CD8-positive, alpha-beta memory T cell (primary cell): Measurements from ENCODE around the gene FURIN. TPM values are rescaled to one million over a fixed set of nuclear protein-coding genes. Genes with fewer than 3 reads are reported as not detected.

Experiments
- CTCF ChIA-PET: fragments of 350-600 bp; sonication (Branson Sonifier 250); formaldehyde crosslinking; loops from one replicate; lab custom pipeline; 2021; ENCODE audit warnings: antibody characterized with exemption; lab: Charles Lee
- POLR2A ChIA-PET: fragments of 350-600 bp; sonication (Branson Sonifier 250); formaldehyde crosslinking; loops from one replicate; lab custom pipeline; 2021; ENCODE audit warnings: antibody characterized with exemption; lab: Charles Lee
- DNase-seq, 5 donors: peaks; one replicate each; pipeline versions ENCODE4 v3.0.0 to v3.0.0-alpha.2; 2020 to 2022; ENCODE audit warnings: mixed read lengths in 1 of 5
- H3K27ac ChIP-seq: one replicate; pipeline ENCODE4 v1.7.0; 2013; ENCODE audit warnings: low read depth, mild to moderate bottlenecking, low read length, moderate library complexity
- H3K27me3 ChIP-seq: 2 replicates; pipeline ENCODE4 v1.7.0; 2013; ENCODE audit warnings: low read length, mild to moderate bottlenecking; ENCODE audit not compliant: insufficient read depth, poor library complexity, severe bottlenecking
- H3K36me3 ChIP-seq: 2 replicates; pipeline ENCODE4 v1.7.0; 2013; ENCODE audit warnings: mild to moderate bottlenecking, low read length, moderate library complexity; ENCODE audit not compliant: insufficient read depth
- H3K4me1 ChIP-seq: 2 replicates; pipeline ENCODE4 v1.7.0; 2013; ENCODE audit warnings: mild to moderate bottlenecking, low read length, moderate library complexity; ENCODE audit not compliant: insufficient read depth
- H3K4me3 ChIP-seq: 2 replicates; pipeline ENCODE4 v1.7.0; 2013; ENCODE audit warnings: mild to moderate bottlenecking, low read length
- H3K9me3 ChIP-seq: 2 replicates; pipeline ENCODE4 v1.7.0; 2013; ENCODE audit warnings: mild to moderate bottlenecking, low read length
- H3K27ac Mint-ChIP-seq, 8 donors: one replicate each; pipeline ENCODE4 v1.8.0; 2020 to 2021; ENCODE audit warnings: mixed read lengths in 8 of 8, mild to moderate bottlenecking in 6 of 8, inconsistent platforms in 3 of 8, moderate library complexity in 3 of 8
- H3K27me3 Mint-ChIP-seq, 2 donors: one replicate each; pipeline ENCODE4 v1.8.0; 2020 to 2021; ENCODE audit warnings: mixed read lengths in 2 of 2, mild to moderate bottlenecking in 1 of 2, moderate library complexity in 1 of 2
- H3K36me3 Mint-ChIP-seq, 3 donors: one replicate each; pipeline ENCODE4 v1.8.0; 2020 to 2021; ENCODE audit warnings: mixed read lengths in 3 of 3, inconsistent platforms in 1 of 3, mild to moderate bottlenecking in 1 of 3
- H3K4me1 Mint-ChIP-seq, 3 donors: one replicate each; pipeline ENCODE4 v1.8.0; 2020 to 2021; ENCODE audit warnings: mixed read lengths in 3 of 3, inconsistent platforms in 1 of 3, mild to moderate bottlenecking in 1 of 3
- H3K4me3 Mint-ChIP-seq, 7 donors: one replicate each; pipeline ENCODE4 v1.8.0; 2020 to 2021; ENCODE audit warnings: mixed read lengths in 7 of 7, mild to moderate bottlenecking in 6 of 7, moderate library complexity in 4 of 7, inconsistent platforms in 2 of 7
- H3K9me3 Mint-ChIP-seq, 5 donors: one replicate each; pipeline ENCODE4 v1.8.0; 2020 to 2022; ENCODE audit warnings: mixed read lengths in 5 of 5, mild to moderate bottlenecking in 3 of 5, moderate library complexity in 2 of 5, inconsistent platforms in 1 of 5
- polyA plus RNA-seq: library from polyadenylated mRNA; unstranded; fragments of 300-500 nt; fragmentation: Illumina TruSeq; gene quantifications from one replicate; pipeline ENCODE4 v1.2.3, GENCODE V29; 2021
- total RNA-seq, 2 experiments: library from RNA; stranded (reverse); gene quantifications; one replicate each; pipeline ENCODE4 v1.2.3, GENCODE V29; 2021

The FURIN gene
- total and polyA plus RNA-seq, 3 experiments from 2014 or later = 11.7 to 124 (median 121) TPM

GRCh38 chr15:90902840-90903732 lies 34.7 kb downstream of the FURIN start, which contains the start of gene MAN2A2:
Gene MAN2A2 (plus strand): TSS chr15:90903302. CDS start chr15:90904208, 906 bp downstream.
- H3K4me1 Mint-ChIP-seq = peaks cover 21 to 37% (median 21%) of the 10 kb centered on the region in 3 donors
- POLR2A ChIA-PET = interaction anchor here (0.5 to 4.8 kb wide), 10 partner anchors 14 to 1009 kb away, joined by 3 to 63 read pairs (median 4); partner anchors contain the start of genes AP3S2, CIB1, GDPGP1 and HDDC3
- H3K4me3 Mint-ChIP-seq = peak within 1 kb of the TSS; percentile 86 to 94 (median 91)

GRCh38 chr15:90903733-90904536 lies 35.5 kb downstream of the FURIN start:
- ChIA-PET CTCF (interaction anchor here (0.6 to 14.4 kb wide), 9 partner anchors 10 to 670 kb away, joined by 3 to 251 read pairs (median 4); partner anchors contain the start of genes CIB1, GDPGP1, HDDC3 and UNC45A), POLR2A (interaction anchor here (0.5 to 4.8 kb wide), 8 partner anchors 22 to 670 kb away, joined by 3 to 63 read pairs (median 4); partner anchors contain the start of genes CIB1, GDPGP1, HDDC3 and RCCD1)
- peak overlapping the region; percentile 72 for H3K4me3 ChIP-seq
- Mint-ChIP-seq H3K9me3 (no peaks in the 10 kb centered on the region), H3K4me1 (peaks cover 21 to 37% (median 21%) of the 10 kb centered on the region in 3 donors), H3K36me3 (peaks cover 7 to 48% (median 12%) of the 10 kb centered on the region in 3 donors), H3K27me3 (no peaks in the 10 kb centered on the region), H3K4me3 (peak overlapping the region; percentile 81 to 94 (median 82)), H3K27ac (peak overlapping the region; percentile 46 to 96 (median 84))
- no peaks in the 10 kb centered on the region for H3K27me3 ChIP-seq
- H3K4me1 ChIP-seq = peaks cover 20% of the 10 kb centered on the region
- peak overlapping the region; percentile 79 for H3K27ac ChIP-seq
- peaks cover 31% of the 10 kb centered on the region for H3K36me3 ChIP-seq
- no peak for DNase-seq
- H3K9me3 ChIP-seq = no peaks in the 10 kb centered on the region

More at GRCh38 chr15:90902840-90903732, 34.7 kb downstream of the FURIN start, which contains the start of gene MAN2A2:
- peak within 1 kb of the TSS; percentile 84 for H3K27ac ChIP-seq
- peaks cover 30% of the 10 kb centered on the region for H3K36me3 ChIP-seq
- peaks cover 20% of the 10 kb centered on the region for H3K4me1 ChIP-seq
- H3K9me3 ChIP-seq = no peaks in the 10 kb centered on the region
- no peaks in the 10 kb centered on the region for H3K9me3 Mint-ChIP-seq
- CTCF ChIA-PET = interaction anchor here (0.6 to 14.4 kb wide), 12 partner anchors 10 to 669 kb away, joined by 3 to 251 read pairs (median 4); partner anchors contain the start of genes CIB1, GDPGP1, HDDC3 and UNC45A
- H3K27ac Mint-ChIP-seq = peak within 1 kb of the TSS; percentile 87 to 96 (median 92)
- peaks cover 7 to 43% (median 10%) of the 10 kb centered on the region in 3 donors for H3K36me3 Mint-ChIP-seq
- peak within 1 kb of the TSS; percentile 87 for H3K4me3 ChIP-seq
- H3K27me3 ChIP-seq = no peaks in the 10 kb centered on the region
- H3K27me3 Mint-ChIP-seq = no peaks in the 10 kb centered on the region
- peak; percentile 51 to 78 (median 71) for DNase-seq

GRCh38 chr15:90904746-90905145 lies 36.4 kb downstream of the FURIN start:
- H3K4me3 ChIP-seq = no peak overlapping the region
- DNase-seq = no peak
- H3K9me3 ChIP-seq = no peaks in the 10 kb centered on the region
- peak overlapping the region in 3 of 8 donors; percentile 36 to 54 (median 52) for H3K27ac Mint-ChIP-seq
- no peaks in the 10 kb centered on the region for H3K27me3 Mint-ChIP-seq
- H3K9me3 Mint-ChIP-seq = no peaks in the 10 kb centered on the region
- no peak overlapping the region for H3K27ac ChIP-seq
- peak overlapping the region in 4 of 7 donors; percentile 32 to 86 (median 48) for H3K4me3 Mint-ChIP-seq
- H3K36me3 ChIP-seq = peaks cover 36% of the 10 kb centered on the region
- H3K27me3 ChIP-seq = no peaks in the 10 kb centered on the region
- H3K4me1 ChIP-seq = peaks cover 20% of the 10 kb centered on the region
- CTCF ChIA-PET = interaction anchor here (1.1 to 14.4 kb wide), 4 partner anchors 9 to 257 kb away, joined by 3 to 251 read pairs (median 6); partner anchors contain the start of genes HDDC3 and UNC45A
- POLR2A ChIA-PET = interaction anchor here (4.8 kb wide), 1 partner anchor 26 kb away, joined by 63 read pairs; the partner anchor contains the start of gene HDDC3
- peaks cover 7 to 56% (median 12%) of the 10 kb centered on the region in 3 donors for H3K36me3 Mint-ChIP-seq
- H3K4me1 Mint-ChIP-seq = peaks cover 21 to 37% (median 21%) of the 10 kb centered on the region in 3 donors

DNA sequence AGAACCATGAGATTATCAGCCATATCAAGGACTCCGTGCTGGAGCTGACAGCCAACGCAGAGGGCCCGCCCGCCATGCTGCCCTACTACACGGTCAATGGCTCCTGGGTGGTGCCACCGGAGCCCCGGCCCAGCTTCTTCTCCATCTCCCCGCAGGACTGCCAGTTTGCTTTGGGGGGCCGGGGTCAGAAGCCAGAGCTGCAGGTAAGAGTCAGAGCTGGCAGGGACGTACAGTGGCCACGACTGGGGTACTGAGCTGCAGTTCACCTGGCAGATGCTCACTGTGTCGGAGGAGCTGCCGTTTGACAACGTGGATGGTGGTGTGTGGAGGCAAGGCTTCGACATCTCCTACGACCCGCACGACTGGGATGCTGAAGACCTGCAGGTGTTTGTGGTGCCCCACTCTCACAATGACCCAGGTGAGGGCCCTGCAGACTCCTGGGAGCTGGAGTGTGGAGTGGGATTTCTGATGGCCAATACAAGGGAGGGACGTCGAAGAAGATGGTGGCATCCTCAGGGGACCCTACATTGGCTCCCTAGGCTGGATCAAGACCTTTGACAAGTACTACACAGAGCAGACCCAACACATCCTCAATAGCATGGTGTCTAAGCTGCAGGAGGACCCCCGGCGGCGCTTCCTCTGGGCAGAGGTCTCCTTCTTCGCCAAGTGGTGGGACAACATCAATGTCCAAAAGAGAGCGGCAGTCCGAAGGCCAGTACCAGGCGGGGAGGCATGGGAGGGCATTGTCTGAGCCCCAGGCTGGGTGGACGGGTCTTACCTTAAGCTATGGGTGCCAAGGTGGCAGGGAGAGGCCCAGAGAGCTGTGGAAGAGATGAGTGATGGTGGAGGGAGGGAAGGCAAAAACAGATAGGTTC lies 37.2 kb downstream of the FURIN start:
- Mint-ChIP-seq H3K27me3 (no peaks in the 10 kb centered on the region), H3K36me3 (peaks cover 7 to 64% (median 12%) of the 10 kb centered on the region in 3 donors), H3K4me1 (peaks cover 21 to 37% (median 21%) of the 10 kb centered on the region in 3 donors), H3K4me3 (peak overlapping the region in 3 of 7 donors; percentile 30 to 44 (median 32)), H3K9me3 (no peaks in the 10 kb centered on the region), H3K27ac (peak overlapping the region in 5 of 8 donors; percentile 32 to 84 (median 66))
- POLR2A ChIA-PET = interaction anchor here (0.6 kb wide), 1 partner anchor 17 kb away, joined by 3 read pairs; no protein-coding TSS in a partner anchor
- H3K27ac ChIP-seq = no peak overlapping the region
- DNase-seq = no peak
- H3K36me3 ChIP-seq = peaks cover 44% of the 10 kb centered on the region
- H3K4me3 ChIP-seq = no peak overlapping the region
- peaks cover 20% of the 10 kb centered on the region for H3K4me1 ChIP-seq
- CTCF ChIA-PET = interaction anchor here (1.1 to 14.4 kb wide), 6 partner anchors 8 to 612 kb away, joined by 3 to 251 read pairs (median 4); partner anchors contain the start of genes HDDC3 and UNC45A
- H3K9me3 ChIP-seq = no peaks in the 10 kb centered on the region
- no peaks in the 10 kb centered on the region for H3K27me3 ChIP-seq

DNA sequence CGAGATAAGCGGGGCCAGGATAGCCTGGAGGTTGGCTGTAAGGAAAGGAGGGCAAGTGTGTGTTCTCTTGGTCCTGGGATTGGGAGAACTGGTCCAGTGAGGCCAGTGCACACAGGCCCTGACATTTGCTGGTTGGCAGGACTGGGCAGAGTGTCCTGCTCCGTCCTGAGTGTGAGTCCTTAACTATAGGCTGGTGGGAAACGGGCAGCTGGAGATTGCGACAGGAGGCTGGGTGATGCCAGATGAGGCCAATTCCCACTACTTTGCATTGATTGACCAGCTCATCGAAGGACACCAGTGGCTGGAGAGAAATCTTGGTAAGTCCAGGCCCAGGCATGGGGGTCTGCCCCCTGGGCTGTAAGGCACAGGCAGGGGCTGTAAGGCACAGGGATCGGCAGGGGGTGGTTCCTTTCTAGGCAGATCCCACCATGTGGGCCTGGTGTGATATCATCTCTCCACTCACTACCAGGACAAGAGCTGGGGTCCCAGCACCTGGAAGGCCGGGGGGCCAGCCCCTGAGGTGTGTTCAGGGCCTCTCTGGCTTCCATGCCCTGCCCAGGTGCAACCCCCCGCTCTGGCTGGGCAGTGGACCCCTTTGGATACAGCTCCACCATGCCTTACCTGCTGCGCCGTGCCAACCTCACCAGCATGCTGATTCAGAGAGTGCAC lies 37.9 kb downstream of the FURIN start:
- Mint-ChIP-seq H3K27me3 (no peaks in the 10 kb centered on the region), H3K36me3 (peaks cover 7 to 72% (median 12%) of the 10 kb centered on the region in 3 donors), H3K4me1 (peaks cover 17 to 34% (median 19%) of the 10 kb centered on the region in 3 donors), H3K9me3 (no peaks in the 10 kb centered on the region), H3K27ac (peak overlapping the region in 3 of 8 donors; percentile 64 to 82 (median 66)), H3K4me3 (peak overlapping the region in 1 of 7 donors; percentile 30)
- no peak for DNase-seq
- Histone ChIP-seq H3K4me1 (peaks cover 19% of the 10 kb centered on the region), H3K36me3 (peaks cover 50% of the 10 kb centered on the region), H3K27me3 (no peaks in the 10 kb centered on the region), H3K27ac (no peak overlapping the region), H3K9me3 (no peaks in the 10 kb centered on the region), H3K4me3 (no peak overlapping the region)
- POLR2A ChIA-PET = interaction anchor here (0.7 kb wide), 1 partner anchor 1934 kb away, joined by 3 read pairs; no protein-coding TSS in a partner anchor
- CTCF ChIA-PET = interaction anchor here (1.1 to 14.4 kb wide), 5 partner anchors 8 to 613 kb away, joined by 3 to 251 read pairs (median 3); partner anchors contain the start of genes HDDC3 and UNC45A

DNA sequence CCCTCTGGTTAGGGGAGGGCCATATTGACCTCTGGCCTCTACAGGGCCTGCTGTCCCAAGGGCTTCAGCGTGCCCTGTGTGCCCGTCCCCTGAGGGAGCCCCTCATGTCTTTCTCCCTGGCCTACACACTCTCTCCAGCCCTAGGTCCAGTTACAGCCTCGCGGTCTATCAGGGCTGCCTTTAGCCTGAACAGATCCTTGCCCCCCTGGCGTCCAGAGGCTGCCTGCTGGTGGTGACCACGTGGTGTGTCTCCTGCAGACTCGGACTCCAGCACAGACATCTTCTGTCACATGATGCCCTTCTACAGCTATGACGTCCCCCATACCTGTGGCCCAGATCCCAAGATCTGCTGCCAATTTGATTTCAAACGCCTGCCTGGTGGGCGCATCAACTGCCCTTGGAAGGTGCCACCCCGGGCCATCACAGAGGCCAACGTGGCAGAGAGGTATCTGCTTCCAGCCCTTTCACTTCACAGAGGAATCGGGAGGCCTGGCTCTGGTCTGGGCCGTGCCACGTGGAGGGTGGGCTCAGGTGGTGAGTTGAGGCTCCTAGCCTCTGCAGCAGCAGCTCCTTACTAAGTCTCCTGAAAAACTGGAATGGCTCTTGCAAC lies 38.8 kb downstream of the FURIN start:
- no peak for DNase-seq
- H3K36me3 ChIP-seq = peaks cover 59% of the 10 kb centered on the region

More for the DNA sequence above, 38.8 kb downstream of the FURIN start:
- H3K27ac ChIP-seq = no peak overlapping the region
- no peaks in the 10 kb centered on the region for H3K9me3 Mint-ChIP-seq
- H3K27me3 Mint-ChIP-seq = no peaks in the 10 kb centered on the region
- no peak overlapping the region for H3K27ac Mint-ChIP-seq
- no peaks in the 10 kb centered on the region for H3K9me3 ChIP-seq
- ChIA-PET CTCF (interaction anchor here (14.4 kb wide), 1 partner anchor 25 kb away, joined by 251 read pairs; the partner anchor contains the start of genes HDDC3 and UNC45A), POLR2A (interaction anchor here (0.7 kb wide), 1 partner anchor 1933 kb away, joined by 3 read pairs; no protein-coding TSS in a partner anchor)
- H3K4me1 ChIP-seq = peaks cover 10% of the 10 kb centered on the region
- no peak overlapping the region for H3K4me3 Mint-ChIP-seq
- no peaks in the 10 kb centered on the region for H3K27me3 ChIP-seq
- H3K36me3 Mint-ChIP-seq = peaks cover 7 to 79% (median 12%) of the 10 kb centered on the region in 3 donors
- H3K4me3 ChIP-seq = no peak overlapping the region
- peaks cover 9 to 26% (median 11%) of the 10 kb centered on the region in 3 donors for H3K4me1 Mint-ChIP-seq
